Epithelial cell of esophagus (primary cell): ENCODE data around the gene RBM17.

Experiments used
- DNase-seq: peaks from one replicate; pipeline ENCODE4 v3.0.0; 2010; ENCODE audit warnings: low read depth
- H3K4me3 ChIP-seq: 2 replicates; pipeline ENCODE4 v1.5.1; 2011; ENCODE audit warnings: mild to moderate bottlenecking, low read length, control low read depth
- CTCF ChIP-seq: IDR thresholded peaks from 2 replicates; pipeline ENCODE4 v1.5.1; 2011; ENCODE audit warnings: low read depth, mild to moderate bottlenecking, low read length, control low read depth, inconsistent platforms; ENCODE audit not compliant: insufficient read depth; ENCODE audit errors: missing control alignments

The RBM17 gene

GRCh38 chr10:6065835-6066234, 23.0 kb upstream of the RBM17 start:
- no peak for DNase-seq
- TF ChIP-seq CTCF = no peak
- no peak overlapping the region for H3K4me3 ChIP-seq

GRCh38 chr10:6067457-6067856, 21.4 kb upstream of the RBM17 start:
- H3K4me3 ChIP-seq = no peak overlapping the region
- DNase-seq = no peak
- TF ChIP-seq CTCF = no peak

- no peak overlapping the region for H3K4me3 ChIP-seq
- no peak for TF ChIP-seq CTCF
- DNase-seq = no peak
Measured at GRCh38 chr10:6068006-6068405, 20.8 kb upstream of the RBM17 start.

GRCh38 chr10:6068422-6068821, 20.4 kb upstream of the RBM17 start:
- no peak for TF ChIP-seq CTCF
- DNase-seq = no peak
- no peak overlapping the region for H3K4me3 ChIP-seq

- no peak overlapping the region for H3K4me3 ChIP-seq
- no peak for DNase-seq
- no peak for TF ChIP-seq CTCF
Measured at GRCh38 chr10:6069081-6069931, 19.5 kb upstream of the RBM17 start.

- no peak for TF ChIP-seq CTCF
- H3K4me3 ChIP-seq = no peak overlapping the region
- DNase-seq = no peak
Measured at GRCh38 chr10:6070660-6071059, 18.2 kb upstream of the RBM17 start.
